Heart left ventricle (tissue), 16 donors: Measurements from ENCODE around the gene EEF2K. TPM values are rescaled to one million over a fixed set of nuclear protein-coding genes. Genes with fewer than 3 reads are reported as not detected.

Source experiments
- ATAC-seq, 4 donors: fragments of 200-7000 bp; cut with Tn5 transposase; one replicate each; pipeline ENCODE4 v1.9.1; 2020 to 2022; ENCODE audit warnings: moderate library complexity in 4 of 4, mild to moderate bottlenecking in 3 of 4, moderate number of reproducible peaks in 1 of 4
- DNase-seq, 5 donors: peaks; one replicate each; pipeline ENCODE4 v3.0.0-alpha.2; 2020
- H3K27ac ChIP-seq, 12 donors: fragments of 200-600 bp; sonication (generic) in 4 of 12; one replicate each; pipeline versions ENCODE4 v1.5.0 to v1.8.0; 2016 to 2022; ENCODE audit warnings: mild to moderate bottlenecking in 2 of 12
- H3K27me3 ChIP-seq, 9 donors: fragments of 200-600 bp; sonication (generic) in 2 of 9; one replicate each; pipeline versions ENCODE4 v1.5.1 to v1.8.0; 2016 to 2022; ENCODE audit warnings: mild to moderate bottlenecking in 3 of 9
- H3K36me3 ChIP-seq, 9 donors: fragments of 200-600 bp; sonication (generic) in 2 of 9; one replicate each; pipeline versions ENCODE4 v1.5.0 to v1.8.0; 2018 to 2022; ENCODE audit warnings: mild to moderate bottlenecking in 2 of 9
- H3K4me1 ChIP-seq, 12 donors: fragments of 200-600 bp; sonication (generic) in 4 of 12; one replicate each; pipeline versions ENCODE4 v1.5.0 to v1.8.0; 2016 to 2022; ENCODE audit warnings: mild to moderate bottlenecking in 3 of 12
- H3K4me3 ChIP-seq, 12 donors: fragments of 200-600 bp; sonication (generic) in 4 of 12; one replicate each; pipeline versions ENCODE4 v1.5.0 to v1.8.0; 2017 to 2022; ENCODE audit warnings: mild to moderate bottlenecking in 9 of 12, moderate library complexity in 4 of 12
- H3K9me3 ChIP-seq, 12 donors: fragments of 200-600 bp; sonication (generic) in 4 of 12; one replicate each; pipeline versions ENCODE4 v1.5.0 to v1.8.0; 2016 to 2022; ENCODE audit warnings: mild to moderate bottlenecking in 1 of 12
- POLR2A ChIP-seq, 2 donors: fragments of 450-650 bp; IDR thresholded peaks; one replicate each; pipeline ENCODE4 v1.6.1; 2017; ENCODE audit warnings: antibody characterized with exemption in 2 of 2, mild to moderate bottlenecking in 2 of 2, moderate library complexity in 2 of 2
- WGBS, 4 donors: extraction: QIAGEN DNeasy Blood & Tissue Kit in 2 of 4; methylation state at CpG; one replicate each; pipeline versions ENCODE4 v1.1.5 to v1.1.7; 2013 to 2018; 5-methylcytosine and 5-hydroxymethylcytosine counted together
- intact Hi-C, 10 donors: fragments of 100-400 bp; cut with DNase I; formaldehyde crosslinking; loops; one replicate each; pipeline versions ENCODE4 v1.11.1 to v1.14.2; 2022
- polyA plus RNA-seq, 2 donors: library from polyadenylated mRNA; stranded (reverse); fragments of 200-250 nt; gene quantifications; one replicate each; pipeline ENCODE4 v1.2.3, GENCODE V29; 2013
- total RNA-seq, 9 donors: library from RNA; depleted of rRNA in 2 of 9; stranded (reverse); fragments of >200 nt in 2 of 9; fragmentation: NEBNext Ultra II Directional in 3 of 9; extraction: Animal tissue kit (Norgen Biotek cat#: 25700) in 3 of 9; gene quantifications; one replicate each; pipeline versions ENCODE4 v1.1.0 to v1.2.4, GENCODE V29; 2016 to 2023
- TF ChIP-seq, protein P1 (sequence below), 12 donors: fragments of 200-600 bp; sonication (generic) in 4 of 12; IDR thresholded peaks; one replicate each; pipeline versions ENCODE4 v1.5.0 to v1.8.0; 2018 to 2022; ENCODE audit warnings: antibody characterized with exemption in 12 of 12, mild to moderate bottlenecking in 5 of 12
- donor health status: ischemic (EF 13 %, LVEDD 7.1; RV severe dilation, severe dysfunction).
- donor health status: healthy with polysubstance abuse.
- donor health status: DM: no; HTN: yes; CAD: no.
- donor health status: DM: no; HTN: no; CAD: no.
- donor health status: ischemic (EF 25% LVEDD 6.9; RV normal size, moderate dysfunction).
- donor health status: ischemic (EF 25% LVEDD 5.7; RV mildly dilated, moderate dysfunction).
- donor health status: healthy.
- donor health status: DM: yes; HTN: yes; CAD: no.
- donor health status: ischemic (EF 35%, LVEDD 5.7; RV mildly dilated, moderate dysfunction).
- donor health status: nonischemic (EF 11% LVEDD 7.7; RV severe dilation, severe dysfunction).
- donor health status: DM: yes; HTN: yes; CAD: no.
- donor health status: PGD.
- donor health status: ischemic (EF 29% LVEDD 5.4; RV normal size, mild dysfunction).
- donor health status: nonischemic (EF 23%, LVEDD 6.1; RV moderate dilation, normal function).

EEF2K gene
- total and polyA plus RNA-seq, 11 donors, result 8.3 to 33.6 (median 24.6) TPM

DNA sequence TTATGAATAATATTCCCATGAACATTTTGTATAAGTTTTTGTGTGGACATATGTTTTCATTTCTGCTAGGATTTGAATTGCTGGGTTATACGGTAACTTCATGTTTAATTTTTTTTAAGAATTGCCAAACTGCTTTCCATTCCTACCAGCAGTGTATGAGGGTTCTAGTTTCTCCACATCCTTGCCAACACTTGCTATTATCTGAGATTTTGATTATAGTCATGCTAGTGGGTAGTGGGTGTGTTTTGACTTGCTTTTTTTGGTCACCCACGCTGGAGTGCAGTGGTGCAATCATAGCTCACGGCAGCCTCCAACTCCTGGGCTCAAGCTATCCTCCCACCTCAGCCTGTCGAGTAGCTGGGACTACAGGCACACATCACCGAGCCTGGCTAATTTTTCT, 3.0 kb upstream of the EEF2K start:
- no peak overlapping the region for H3K27ac ChIP-seq

GRCh38 chr16:22204091-22204655, 1.9 kb upstream of the EEF2K start:
- Histone ChIP-seq H3K9me3 (peaks cover 0 to 6% (median 0%) of the 10 kb centered on the region in 12 donors), H3K27ac (no peak overlapping the region), H3K27me3 (no peaks in the 10 kb centered on the region), H3K4me3 (no peak overlapping the region), H3K36me3 (no peaks in the 10 kb centered on the region), H3K4me1 (peaks cover 0 to 39% (median 16%) of the 10 kb centered on the region in 12 donors)
- WGBS, 4 donors, result 96 to 99% (median 99%) methylated on average over 2 of the region's 2 CpGs
- intact Hi-C loops, result loop anchor here in 1 of 10 donors (5.0 kb wide), 1 partner anchor 88 kb away; no protein-coding TSS in a partner anchor
- no peak for TF ChIP-seq POLR2A (IDR thresholded peaks at IDR 0.05)
- TF ChIP-seq, protein P1, sequence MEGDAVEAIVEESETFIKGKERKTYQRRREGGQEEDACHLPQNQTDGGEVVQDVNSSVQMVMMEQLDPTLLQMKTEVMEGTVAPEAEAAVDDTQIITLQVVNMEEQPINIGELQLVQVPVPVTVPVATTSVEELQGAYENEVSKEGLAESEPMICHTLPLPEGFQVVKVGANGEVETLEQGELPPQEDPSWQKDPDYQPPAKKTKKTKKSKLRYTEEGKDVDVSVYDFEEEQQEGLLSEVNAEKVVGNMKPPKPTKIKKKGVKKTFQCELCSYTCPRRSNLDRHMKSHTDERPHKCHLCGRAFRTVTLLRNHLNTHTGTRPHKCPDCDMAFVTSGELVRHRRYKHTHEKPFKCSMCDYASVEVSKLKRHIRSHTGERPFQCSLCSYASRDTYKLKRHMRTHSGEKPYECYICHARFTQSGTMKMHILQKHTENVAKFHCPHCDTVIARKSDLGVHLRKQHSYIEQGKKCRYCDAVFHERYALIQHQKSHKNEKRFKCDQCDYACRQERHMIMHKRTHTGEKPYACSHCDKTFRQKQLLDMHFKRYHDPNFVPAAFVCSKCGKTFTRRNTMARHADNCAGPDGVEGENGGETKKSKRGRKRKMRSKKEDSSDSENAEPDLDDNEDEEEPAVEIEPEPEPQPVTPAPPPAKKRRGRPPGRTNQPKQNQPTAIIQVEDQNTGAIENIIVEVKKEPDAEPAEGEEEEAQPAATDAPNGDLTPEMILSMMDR (IDR thresholded peaks at IDR 0.05), result no peak
- DNase-seq, result peak in 1 of 5 donors; percentile 4
- no peak for ATAC-seq

More for the DNA sequence above, 3.0 kb upstream of the EEF2K start:
- ATAC-seq (no peak), DNase-seq (peak in 1 of 5 donors; percentile 4)
- TF ChIP-seq, protein P1 (IDR thresholded peaks at IDR 0.05), result no peak
- no peak for TF ChIP-seq POLR2A (IDR thresholded peaks at IDR 0.05)
- Histone ChIP-seq H3K9me3 (peaks cover 0 to 6% (median 0%) of the 10 kb centered on the region in 12 donors), H3K4me1 (peaks cover 0 to 37% (median 13%) of the 10 kb centered on the region in 12 donors), H3K27me3 (no peaks in the 10 kb centered on the region), H3K36me3 (no peaks in the 10 kb centered on the region), H3K4me3 (no peak overlapping the region)
- intact Hi-C loops, result loop anchor here in 1 of 10 donors (5.0 kb wide), 1 partner anchor 89 kb away; no protein-coding TSS in a partner anchor
- 82 to 91% (median 90%) methylated on average over 5 of the region's 5 CpGs for WGBS, 4 donors

- ATAC-seq, result no peak
- Histone ChIP-seq H3K4me1 (peaks cover 0 to 38% (median 17%) of the 10 kb centered on the region in 12 donors), H3K27me3 (no peaks in the 10 kb centered on the region), H3K27ac (peak overlapping the region; percentile 89 to 97 (median 92)), H3K36me3 (no peaks in the 10 kb centered on the region), H3K4me3 (peak overlapping the region in 11 of 12 donors; percentile 79 to 98 (median 90)), H3K9me3 (peaks cover 0 to 7% (median 0%) of the 10 kb centered on the region in 12 donors)
- 6 to 9% (median 6%) methylated on average over 11 of the region's 11 CpGs for WGBS, 4 donors
- intact Hi-C loops, result loop anchor here in 7 of 10 donors (1.0 to 5.0 kb wide), 6 partner anchors 9 to 92 kb away; partner anchors contain the start of gene POLR3E (in 6 of the 7)
- DNase-seq, result no peak
- no peak for TF ChIP-seq POLR2A (IDR thresholded peaks at IDR 0.05)
- TF ChIP-seq, protein P1 (IDR thresholded peaks at IDR 0.05), result no peak
Observed at GRCh38 chr16:22205577-22206012, 483 bp upstream of the EEF2K start.
